Natural killer cell (primary cell): ENCODE measurements around the gene RNASEH2B. TPM values are rescaled to one million over a fixed set of nuclear protein-coding genes. Genes with fewer than 3 reads are reported as not detected.

Experiments
- ATAC-seq, 3 donors: fragments of 150-1000 bp in 2 of 3; fragments of 200-7000 bp in 1 of 3; cut with Tn5 transposase; 1 replicate in 1 of 3; 2 replicates in 2 of 3; pipeline ENCODE4 v1.10.0; 2021; ENCODE audit warnings: mild to moderate bottlenecking in 2 of 3, moderate library complexity in 2 of 3
- DNase-seq, 2 donors: peaks; one replicate each; pipeline versions ENCODE4 v3.0.0 to v3.0.0-alpha.2; 2013 to 2021; ENCODE audit warnings: mixed read lengths in 1 of 2
- H3K27ac ChIP-seq: one replicate; pipeline ENCODE4 v1.5.1; 2013; ENCODE audit warnings: mild to moderate bottlenecking, low read length
- H3K27me3 ChIP-seq: one replicate; pipeline ENCODE4 v1.6.1; 2013; ENCODE audit warnings: low read length; ENCODE audit not compliant: control insufficient read depth, insufficient read depth
- H3K36me3 ChIP-seq: one replicate; pipeline ENCODE4 v1.6.1; 2013; ENCODE audit warnings: low read length; ENCODE audit not compliant: control insufficient read depth, insufficient read depth
- H3K4me1 ChIP-seq: one replicate; pipeline ENCODE4 v1.6.1; 2013; ENCODE audit warnings: low read length; ENCODE audit not compliant: control insufficient read depth, insufficient read depth
- H3K4me3 ChIP-seq: one replicate; pipeline ENCODE4 v1.5.1; 2013; ENCODE audit warnings: low read length
- H3K9me3 ChIP-seq: one replicate; pipeline ENCODE4 v1.6.1; 2013; ENCODE audit warnings: low read length; ENCODE audit not compliant: control insufficient read depth, insufficient read depth
- H3K27ac Mint-ChIP-seq, 2 donors: one replicate each; pipeline ENCODE4 v1.8.0; 2022; ENCODE audit warnings: mild to moderate bottlenecking in 2 of 2, mixed read lengths in 2 of 2, moderate library complexity in 1 of 2
- H3K27me3 Mint-ChIP-seq, 2 donors: one replicate each; pipeline ENCODE4 v1.8.0; 2022; ENCODE audit warnings: low read depth in 2 of 2, mixed read lengths in 2 of 2
- H3K36me3 Mint-ChIP-seq: one replicate; pipeline ENCODE4 v1.8.0; 2022; ENCODE audit warnings: mixed read lengths
- H3K4me1 Mint-ChIP-seq, 2 donors: one replicate each; pipeline ENCODE4 v1.8.0; 2022; ENCODE audit warnings: mixed read lengths in 2 of 2
- H3K4me3 Mint-ChIP-seq: one replicate; pipeline ENCODE4 v1.8.0; 2022; ENCODE audit warnings: mild to moderate bottlenecking, moderate library complexity, mixed read lengths
- H3K9me3 Mint-ChIP-seq, 2 donors: one replicate each; pipeline ENCODE4 v1.8.0; 2022; ENCODE audit warnings: mixed read lengths in 2 of 2
- WGBS: methylation state at CpG from one replicate; pipeline ENCODE4 v1.1.7; 2013; ENCODE audit warnings: missing lambda C conversion rate; ENCODE audit not compliant: insufficient coverage; 5-methylcytosine and 5-hydroxymethylcytosine counted together
- intact Hi-C: fragments of 100-400 bp; cut with micrococcal nuclease; formaldehyde crosslinking; loops from one replicate; pipeline ENCODE4 v1.14.2; 2022
- total RNA-seq, 4 donors: library from RNA; stranded (reverse); fragments of 120-200 nt in 1 of 4; gene quantifications; one replicate each; pipeline versions ENCODE4 v1.2.3 to v1.2.4, GENCODE V29; 2013 to 2022
- TF ChIP-seq, protein P1 (sequence below): fragments of 200-600 bp; IDR thresholded peaks from one replicate; pipeline ENCODE4 v1.8.0; 2022; ENCODE audit warnings: antibody characterized with exemption

RNASEH2B gene
- total RNA-seq, 3 donors from 2014 or later (not counting 1 experiment from before 2014, with no cell fraction given) = 57.9 to 68.7 (median 64.8) TPM

DNA sequence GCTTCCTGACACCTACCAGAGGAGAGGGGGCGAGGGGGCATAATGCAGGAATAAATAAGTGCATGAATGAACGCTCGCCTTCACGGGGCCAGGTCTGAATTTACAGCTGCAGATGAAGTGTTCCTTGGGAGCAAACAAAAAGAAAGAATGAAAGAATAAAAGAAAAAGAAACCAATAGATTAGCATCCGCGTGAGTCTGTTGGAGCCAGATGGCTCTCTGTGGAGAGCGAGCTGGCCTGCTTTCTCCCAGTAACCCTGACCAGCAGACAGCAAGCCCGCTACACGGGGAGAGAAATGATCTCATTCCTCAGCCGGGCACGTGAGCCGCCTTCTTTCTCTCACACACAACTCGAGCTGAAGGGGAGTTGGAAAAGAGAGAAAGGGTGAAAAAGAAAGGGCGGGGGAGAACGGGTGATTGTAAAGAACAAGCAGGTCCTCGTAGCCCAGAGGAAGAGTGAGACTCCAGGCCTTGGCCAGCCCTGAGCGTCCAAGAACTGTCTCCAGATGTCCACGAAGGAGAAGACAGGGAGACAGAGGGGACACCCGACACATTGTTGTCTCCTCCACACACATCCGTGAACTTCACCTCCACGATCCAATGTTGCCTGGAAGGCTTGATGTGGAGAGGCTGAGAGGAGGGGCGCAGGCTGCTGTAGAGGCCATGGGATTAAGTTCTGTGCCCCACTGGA is 81.4 kb downstream of the RNASEH2B start:
- Mint-ChIP-seq H3K27ac (peak overlapping the region; percentile 73 to 74), H3K27me3 (no peaks in the 10 kb centered on the region), H3K4me3 (no peak overlapping the region), H3K36me3 (no peaks in the 10 kb centered on the region), H3K4me1 (peaks cover 21 to 25% of the 10 kb centered on the region in 2 donors), H3K9me3 (peaks cover 0 to 2% of the 10 kb centered on the region in 2 donors)
- Histone ChIP-seq H3K36me3 (no peaks in the 10 kb centered on the region), H3K4me3 (no peak overlapping the region), H3K4me1 (peaks cover 17% of the 10 kb centered on the region), H3K9me3 (no peaks in the 10 kb centered on the region), H3K27me3 (no peaks in the 10 kb centered on the region), H3K27ac (peak overlapping the region; percentile 32)
- TF ChIP-seq, protein P1, sequence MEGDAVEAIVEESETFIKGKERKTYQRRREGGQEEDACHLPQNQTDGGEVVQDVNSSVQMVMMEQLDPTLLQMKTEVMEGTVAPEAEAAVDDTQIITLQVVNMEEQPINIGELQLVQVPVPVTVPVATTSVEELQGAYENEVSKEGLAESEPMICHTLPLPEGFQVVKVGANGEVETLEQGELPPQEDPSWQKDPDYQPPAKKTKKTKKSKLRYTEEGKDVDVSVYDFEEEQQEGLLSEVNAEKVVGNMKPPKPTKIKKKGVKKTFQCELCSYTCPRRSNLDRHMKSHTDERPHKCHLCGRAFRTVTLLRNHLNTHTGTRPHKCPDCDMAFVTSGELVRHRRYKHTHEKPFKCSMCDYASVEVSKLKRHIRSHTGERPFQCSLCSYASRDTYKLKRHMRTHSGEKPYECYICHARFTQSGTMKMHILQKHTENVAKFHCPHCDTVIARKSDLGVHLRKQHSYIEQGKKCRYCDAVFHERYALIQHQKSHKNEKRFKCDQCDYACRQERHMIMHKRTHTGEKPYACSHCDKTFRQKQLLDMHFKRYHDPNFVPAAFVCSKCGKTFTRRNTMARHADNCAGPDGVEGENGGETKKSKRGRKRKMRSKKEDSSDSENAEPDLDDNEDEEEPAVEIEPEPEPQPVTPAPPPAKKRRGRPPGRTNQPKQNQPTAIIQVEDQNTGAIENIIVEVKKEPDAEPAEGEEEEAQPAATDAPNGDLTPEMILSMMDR = no peak
- intact Hi-C loops = loop anchor here (5.0 kb wide), 1 partner anchor 779 kb away; no protein-coding TSS in a partner anchor
- no peak for DNase-seq
- 94% methylated on average over 21 of the region's 22 CpGs for whole genome bisulfite sequencing
- no peak for ATAC-seq

DNA sequence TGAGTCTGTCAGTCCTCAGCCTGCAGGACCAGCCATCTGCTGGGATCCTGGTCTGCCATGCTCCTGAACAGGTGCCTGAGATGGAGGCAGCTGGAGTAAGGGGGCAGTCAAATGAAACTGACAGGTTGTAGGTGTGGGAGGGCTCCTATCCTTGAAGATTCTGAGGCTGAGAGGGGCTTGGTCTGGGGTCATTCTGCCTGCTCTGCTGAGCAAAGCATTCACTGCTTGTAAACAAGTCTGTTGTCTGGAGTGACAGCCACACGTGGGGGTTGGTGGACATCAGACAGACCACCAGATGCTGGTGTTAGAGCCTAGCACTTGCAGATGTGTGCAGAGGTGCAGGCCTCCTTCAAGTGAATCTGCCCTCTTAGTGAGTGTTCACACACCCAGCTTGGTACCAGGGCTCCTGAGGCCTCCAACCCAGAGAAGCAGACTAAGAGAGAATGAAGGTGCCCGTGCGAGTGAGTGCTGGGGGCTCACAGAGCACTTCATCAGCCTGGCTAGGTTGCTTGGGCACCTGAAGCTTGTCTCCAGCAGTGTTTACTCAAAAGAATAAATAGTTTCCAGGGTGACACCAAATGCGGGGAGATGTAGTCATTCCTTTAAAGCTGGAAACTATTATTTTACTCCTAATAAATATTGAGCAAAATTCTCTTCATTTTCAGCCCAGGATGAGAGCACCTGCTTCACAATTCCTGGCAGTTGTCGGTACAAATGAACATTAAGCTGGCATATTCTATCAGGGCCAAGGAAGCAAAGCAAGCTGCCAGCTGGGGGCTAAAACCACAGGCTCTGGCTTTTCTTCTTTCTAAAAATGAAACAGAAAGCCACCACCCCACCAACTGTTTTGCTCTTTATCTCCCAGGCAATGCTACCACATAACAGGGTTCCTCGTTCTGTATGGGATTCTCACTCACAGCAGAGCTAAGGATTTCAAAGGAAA is 82.3 kb downstream of the RNASEH2B start:
- peak overlapping the region; percentile 68 for H3K4me3 Mint-ChIP-seq
- DNase-seq (peak in 1 of 2 donors; percentile 31), ATAC-seq (peak; percentile 58 to 78 (median 67))
- H3K4me1 Mint-ChIP-seq = peaks cover 21 to 25% of the 10 kb centered on the region in 2 donors
- H3K36me3 Mint-ChIP-seq = no peaks in the 10 kb centered on the region
- peak overlapping the region; percentile 73 to 74 for H3K27ac Mint-ChIP-seq
- no peaks in the 10 kb centered on the region for H3K9me3 ChIP-seq
- no peaks in the 10 kb centered on the region for H3K36me3 ChIP-seq
- peaks cover 0 to 2% of the 10 kb centered on the region in 2 donors for H3K9me3 Mint-ChIP-seq
- H3K27ac ChIP-seq = peak overlapping the region; percentile 32
- no peaks in the 10 kb centered on the region for H3K27me3 Mint-ChIP-seq
- H3K4me3 ChIP-seq = no peak overlapping the region
- peaks cover 17% of the 10 kb centered on the region for H3K4me1 ChIP-seq
- intact Hi-C loops = loop anchor here (5.0 kb wide), 1 partner anchor 780 kb away; no protein-coding TSS in a partner anchor
- TF ChIP-seq, protein P1 = no peak
- no peaks in the 10 kb centered on the region for H3K27me3 ChIP-seq
- 12% methylated on average over 6 of the region's 6 CpGs for WGBS

DNA sequence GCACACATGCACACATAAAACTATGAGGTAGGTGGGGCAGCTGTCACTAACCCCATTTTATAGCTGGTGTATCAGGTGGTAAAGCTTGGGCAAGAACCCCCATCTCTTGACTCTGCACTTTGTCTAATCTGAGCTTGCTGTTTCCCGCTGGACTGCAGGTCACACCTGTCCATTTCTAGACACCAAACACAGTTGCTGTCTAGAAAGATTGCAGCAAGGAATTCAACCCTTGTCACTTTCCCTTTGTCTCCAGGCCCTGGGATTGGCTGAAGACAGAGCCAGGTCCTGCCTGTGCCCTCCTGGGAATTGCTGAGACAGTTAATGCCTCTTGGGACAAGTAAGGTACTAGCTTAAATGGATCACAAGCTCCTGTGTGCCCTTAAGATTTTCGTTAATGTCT is 83.8 kb downstream of the RNASEH2B start:
- DNase-seq = no peak
- 85% methylated on average over 2 of the region's 2 CpGs for WGBS
- Mint-ChIP-seq H3K4me3 (no peak overlapping the region), H3K27me3 (no peaks in the 10 kb centered on the region), H3K4me1 (peaks cover 21 to 25% of the 10 kb centered on the region in 2 donors), H3K36me3 (no peaks in the 10 kb centered on the region), H3K27ac (no peak overlapping the region), H3K9me3 (peaks cover 0 to 2% of the 10 kb centered on the region in 2 donors)
- TF ChIP-seq, protein P1 = no peak
- ATAC-seq = no peak
- no peaks in the 10 kb centered on the region for H3K36me3 ChIP-seq
- H3K4me1 ChIP-seq = peaks cover 17% of the 10 kb centered on the region
- intact Hi-C loops = loop anchor here (5.0 kb wide), 1 partner anchor 781 kb away; no protein-coding TSS in a partner anchor
- H3K4me3 ChIP-seq = no peak overlapping the region
- no peaks in the 10 kb centered on the region for H3K9me3 ChIP-seq
- H3K27me3 ChIP-seq = no peaks in the 10 kb centered on the region
- no peak overlapping the region for H3K27ac ChIP-seq
